Osteocyte (in vitro differentiated cells): ENCODE data around the gene P4HTM. TPM values are rescaled to one million over a fixed set of nuclear protein-coding genes. Genes with fewer than 3 reads are reported as not detected.

Experiments used
- DNase-seq: peaks from one replicate; pipeline ENCODE4 v3.0.0; 2021; ENCODE audit warnings: mixed read lengths; ENCODE audit not compliant: unreplicated experiment; ENCODE audit errors: extremely low spot score
- H3K27ac Mint-ChIP-seq: one replicate; pipeline ENCODE4 v1.8.0; 2021; ENCODE audit warnings: mild to moderate bottlenecking, mixed read lengths; ENCODE audit not compliant: unreplicated experiment
- H3K27me3 Mint-ChIP-seq: one replicate; pipeline ENCODE4 v1.8.0; 2021; ENCODE audit warnings: mixed read lengths; ENCODE audit not compliant: unreplicated experiment
- H3K36me3 Mint-ChIP-seq: one replicate; pipeline ENCODE4 v1.8.0; 2021; ENCODE audit warnings: mixed read lengths; ENCODE audit not compliant: unreplicated experiment
- H3K4me1 Mint-ChIP-seq: one replicate; pipeline ENCODE4 v1.8.0; 2021; ENCODE audit warnings: mixed read lengths; ENCODE audit not compliant: unreplicated experiment
- H3K4me3 Mint-ChIP-seq: one replicate; pipeline ENCODE4 v1.8.0; 2021; ENCODE audit warnings: mild to moderate bottlenecking, moderate library complexity, mixed read lengths; ENCODE audit not compliant: unreplicated experiment
- H3K9me3 Mint-ChIP-seq: one replicate; pipeline ENCODE4 v1.8.0; 2021; ENCODE audit warnings: mixed read lengths; ENCODE audit not compliant: unreplicated experiment
- CTCF ChIP-seq: fragments of 200-600 bp; sonication (generic); IDR thresholded peaks from 2 replicates; pipeline ENCODE4 v1.5.0; 2021; ENCODE audit warnings: antibody characterized with exemption, mild to moderate bottlenecking, moderate library complexity
- microRNA-seq: library from miRNA; unstranded; fragments of <30 nt; microRNA quantifications from one replicate; pipeline ENCODE4 v1.1.0, GENCODE V29; 2020; ENCODE audit not compliant: unreplicated experiment
- total RNA-seq: library from RNA; stranded (reverse); gene quantifications from 2 replicates; pipeline ENCODE4 v1.2.1, GENCODE V29; 2021

P4HTM gene
- total RNA-seq, 1 donor from 2014 or later, result 35.6 TPM

- Mint-ChIP-seq H3K4me3 (no peak overlapping the region), H3K27ac (peak overlapping the region; percentile 38), H3K9me3 (no peaks in the 10 kb centered on the region), H3K4me1 (no peaks in the 10 kb centered on the region), H3K36me3 (peaks cover 23% of the 10 kb centered on the region), H3K27me3 (no peaks in the 10 kb centered on the region)
- DNase-seq, result no peak
- TF ChIP-seq CTCF, result no peak
These were observed 45.2 kb downstream of the P4HTM start for GRCh38 chr3:49035281-49035680.

DNA sequence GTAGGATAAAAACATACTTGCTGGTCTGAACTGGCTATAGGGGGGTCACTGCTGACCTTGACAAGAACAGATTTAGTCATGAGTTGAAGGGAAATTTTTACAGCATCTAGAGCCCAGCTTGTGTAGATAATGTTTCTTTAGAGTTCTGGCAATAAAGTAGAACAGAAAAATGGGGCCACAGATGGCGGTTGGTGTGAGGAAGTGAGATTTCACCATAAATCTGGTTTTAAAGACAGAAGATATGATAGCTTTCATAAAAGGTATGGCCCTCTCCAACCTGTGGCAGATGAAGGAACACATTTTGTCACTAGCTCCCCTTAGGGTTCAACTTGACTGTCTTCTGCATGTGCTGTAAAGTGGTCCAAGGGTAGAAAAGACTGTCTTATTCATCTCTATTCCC is 63.5 kb downstream of the P4HTM start:
- peaks cover 43% of the 10 kb centered on the region for H3K36me3 Mint-ChIP-seq
- no peak overlapping the region for H3K27ac Mint-ChIP-seq
- H3K9me3 Mint-ChIP-seq, result no peaks in the 10 kb centered on the region
- H3K4me1 Mint-ChIP-seq, result no peaks in the 10 kb centered on the region
- no peak for TF ChIP-seq CTCF
- no peak overlapping the region for H3K4me3 Mint-ChIP-seq
- no peaks in the 10 kb centered on the region for H3K27me3 Mint-ChIP-seq
- no peak for DNase-seq

GRCh38 chr3:49054344-49054862 is 64.4 kb downstream of the P4HTM start:
- DNase-seq, result no peak
- H3K36me3 Mint-ChIP-seq, result peaks cover 43% of the 10 kb centered on the region
- H3K27me3 Mint-ChIP-seq, result no peaks in the 10 kb centered on the region
- no peak overlapping the region for H3K27ac Mint-ChIP-seq
- no peak overlapping the region for H3K4me3 Mint-ChIP-seq
- H3K4me1 Mint-ChIP-seq, result no peaks in the 10 kb centered on the region
- no peaks in the 10 kb centered on the region for H3K9me3 Mint-ChIP-seq
- TF ChIP-seq CTCF, result no peak

Small RNA genes within 50 kb of the gene (microRNA-seq; reads per million reads assigned to microRNA genes)
- gene MIR191 (2,971 reads per million, percentile 85 among the genes with 10 or more reads in this experiment), gene MIR425 (7,103 reads per million, percentile 93 among the genes with 10 or more reads in this experiment)

Other genes with a start within 250 kb of the P4HTM start
- 61.6 and 61.8 TPM in 2 replicates for gene PRKAR2A, start 142.4 kb upstream of the P4HTM start, total RNA-seq
- gene SLC25A20, start 91.4 kb upstream of the P4HTM start, total RNA-seq, result 12.4 and 13.3 TPM in 2 replicates
- gene ARIH2, start 71.4 kb upstream of the P4HTM start, total RNA-seq, result 82.5 and 97.2 TPM in 2 replicates
- 211 and 236 TPM in 2 replicates for gene WDR6, start 17.1 kb downstream of the P4HTM start, total RNA-seq
- 22.8 and 25.3 TPM in 2 replicates for gene DALRD3, start 28.3 kb downstream of the P4HTM start, total RNA-seq
- 69.1 and 69.4 TPM in 2 replicates for gene NDUFAF3, start 31.9 kb downstream of the P4HTM start, total RNA-seq
- gene IMPDH2, start 39.2 kb downstream of the P4HTM start, total RNA-seq, result 202 and 203 TPM in 2 replicates
- 92.9 and 104 TPM in 2 replicates for gene QRICH1, start 103.8 kb downstream of the P4HTM start, total RNA-seq
- gene QARS1, start 114.5 kb downstream of the P4HTM start, total RNA-seq, result 252 and 266 TPM in 2 replicates
- 75.7 and 75.9 TPM in 2 replicates for gene USP19, start 130.6 kb downstream of the P4HTM start, total RNA-seq
- gene LAMB2, start 142.8 kb downstream of the P4HTM start, total RNA-seq, result 721 and 811 TPM in 2 replicates
- gene CCDC71, start 176.1 kb downstream of the P4HTM start, total RNA-seq, result 23.7 and 24.9 TPM in 2 replicates
- gene KLHDC8B, start 181.4 kb downstream of the P4HTM start, total RNA-seq, result 17.9 and 20.4 TPM in 2 replicates